D721Med (cell line): ENCODE results near the gene TTPAL.

ENCODE experiments used
- DNase-seq: peaks from one replicate; pipeline ENCODE4 v3.0.0; 2011; ENCODE audit warnings: low spot score; ENCODE audit not compliant: insufficient read length
- FAIRE-seq: peaks from 2 replicates; lab custom pipeline; 2011; peaks lifted over from hg19 to GRCh38; lab: Jason Lieb, UNC
- TF ChIP-seq, protein P1 (sequence below): IDR thresholded peaks from 2 replicates; pipeline ENCODE4 v1.5.1; 2012; ENCODE audit warnings: mild to moderate bottlenecking, control low read depth; ENCODE audit not compliant: insufficient read depth; ENCODE audit errors: missing control alignments

Gene TTPAL, protein sequence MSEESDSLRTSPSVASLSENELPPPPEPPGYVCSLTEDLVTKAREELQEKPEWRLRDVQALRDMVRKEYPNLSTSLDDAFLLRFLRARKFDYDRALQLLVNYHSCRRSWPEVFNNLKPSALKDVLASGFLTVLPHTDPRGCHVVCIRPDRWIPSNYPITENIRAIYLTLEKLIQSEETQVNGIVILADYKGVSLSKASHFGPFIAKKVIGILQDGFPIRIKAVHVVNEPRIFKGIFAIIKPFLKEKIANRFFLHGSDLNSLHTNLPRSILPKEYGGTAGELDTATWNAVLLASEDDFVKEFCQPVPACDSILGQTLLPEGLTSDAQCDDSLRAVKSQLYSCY

DNA sequence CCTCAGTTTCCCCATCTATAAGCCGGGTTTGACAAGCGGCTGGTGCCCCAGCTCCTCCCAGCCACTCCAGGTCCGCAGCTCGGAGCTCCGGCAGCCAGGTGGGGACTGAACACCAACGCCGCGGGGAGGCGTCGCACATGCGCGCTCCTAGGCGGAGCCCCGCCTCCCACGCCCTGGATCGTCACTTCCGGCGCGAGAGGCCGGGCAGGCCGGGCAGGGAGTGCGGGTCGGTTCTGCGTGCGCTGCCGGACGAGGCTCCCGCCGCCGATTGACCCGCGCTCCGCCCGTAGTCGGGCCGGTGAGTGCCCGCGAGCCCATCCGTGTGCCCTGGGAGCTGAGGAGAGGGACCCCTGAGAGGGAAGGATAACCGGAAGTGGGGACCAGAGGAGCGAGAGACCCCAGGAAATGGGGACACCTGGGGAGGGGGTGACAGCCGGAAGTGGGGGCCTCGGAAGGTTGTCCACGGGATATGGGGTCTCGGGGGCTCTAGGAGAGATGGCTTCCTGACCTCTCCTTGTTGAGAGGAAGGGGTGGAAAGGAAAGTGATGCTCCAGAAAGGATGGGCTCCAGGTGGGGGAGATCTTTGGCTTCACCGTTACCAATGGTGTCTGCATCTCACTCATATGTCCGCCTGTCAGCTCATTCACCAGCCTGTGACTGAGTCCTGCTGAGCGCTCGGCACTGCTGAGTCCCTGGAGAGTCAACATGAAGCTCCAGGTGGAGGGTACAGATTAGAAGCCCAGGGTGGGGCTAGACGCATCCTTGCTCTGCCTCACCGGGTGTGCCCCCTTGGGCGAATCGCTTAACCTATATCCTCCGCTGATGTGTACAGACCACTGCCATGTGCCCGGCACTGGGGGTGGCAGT lies at the start of gene TTPAL:
TSS of gene TTPAL (plus strand) at position 181 of the 867 bp plus-strand sequence. CDS start 4,126 bp downstream, outside the sequence.
- TF ChIP-seq, protein P1, sequence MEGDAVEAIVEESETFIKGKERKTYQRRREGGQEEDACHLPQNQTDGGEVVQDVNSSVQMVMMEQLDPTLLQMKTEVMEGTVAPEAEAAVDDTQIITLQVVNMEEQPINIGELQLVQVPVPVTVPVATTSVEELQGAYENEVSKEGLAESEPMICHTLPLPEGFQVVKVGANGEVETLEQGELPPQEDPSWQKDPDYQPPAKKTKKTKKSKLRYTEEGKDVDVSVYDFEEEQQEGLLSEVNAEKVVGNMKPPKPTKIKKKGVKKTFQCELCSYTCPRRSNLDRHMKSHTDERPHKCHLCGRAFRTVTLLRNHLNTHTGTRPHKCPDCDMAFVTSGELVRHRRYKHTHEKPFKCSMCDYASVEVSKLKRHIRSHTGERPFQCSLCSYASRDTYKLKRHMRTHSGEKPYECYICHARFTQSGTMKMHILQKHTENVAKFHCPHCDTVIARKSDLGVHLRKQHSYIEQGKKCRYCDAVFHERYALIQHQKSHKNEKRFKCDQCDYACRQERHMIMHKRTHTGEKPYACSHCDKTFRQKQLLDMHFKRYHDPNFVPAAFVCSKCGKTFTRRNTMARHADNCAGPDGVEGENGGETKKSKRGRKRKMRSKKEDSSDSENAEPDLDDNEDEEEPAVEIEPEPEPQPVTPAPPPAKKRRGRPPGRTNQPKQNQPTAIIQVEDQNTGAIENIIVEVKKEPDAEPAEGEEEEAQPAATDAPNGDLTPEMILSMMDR, result peak; percentile 11
- DNase-seq, result peak; percentile 60
- no peak for FAIRE-seq

DNA sequence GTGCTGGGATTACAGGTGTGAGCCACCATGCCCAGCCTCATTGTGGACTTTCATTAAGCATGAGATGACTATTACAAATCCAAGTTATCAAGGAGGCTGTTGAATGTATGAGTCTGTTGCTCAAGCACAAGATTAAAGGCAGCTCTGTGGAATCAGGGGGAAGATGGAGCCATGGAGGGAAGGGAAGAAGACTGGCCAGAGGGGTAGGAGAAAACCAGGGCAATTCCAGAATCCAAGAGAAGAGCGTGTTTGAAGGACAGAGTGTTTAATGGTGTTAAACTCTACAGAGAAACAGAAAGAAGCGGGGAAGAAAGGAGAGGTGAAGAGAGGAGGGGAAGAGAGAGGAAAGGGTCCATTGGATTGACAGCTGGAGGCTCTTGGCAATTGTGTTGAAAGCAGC lies 49.8 kb upstream of the TTPAL start:
- FAIRE-seq (no peak), DNase-seq (no peak)
- TF ChIP-seq, protein P1, result no peak

DNA sequence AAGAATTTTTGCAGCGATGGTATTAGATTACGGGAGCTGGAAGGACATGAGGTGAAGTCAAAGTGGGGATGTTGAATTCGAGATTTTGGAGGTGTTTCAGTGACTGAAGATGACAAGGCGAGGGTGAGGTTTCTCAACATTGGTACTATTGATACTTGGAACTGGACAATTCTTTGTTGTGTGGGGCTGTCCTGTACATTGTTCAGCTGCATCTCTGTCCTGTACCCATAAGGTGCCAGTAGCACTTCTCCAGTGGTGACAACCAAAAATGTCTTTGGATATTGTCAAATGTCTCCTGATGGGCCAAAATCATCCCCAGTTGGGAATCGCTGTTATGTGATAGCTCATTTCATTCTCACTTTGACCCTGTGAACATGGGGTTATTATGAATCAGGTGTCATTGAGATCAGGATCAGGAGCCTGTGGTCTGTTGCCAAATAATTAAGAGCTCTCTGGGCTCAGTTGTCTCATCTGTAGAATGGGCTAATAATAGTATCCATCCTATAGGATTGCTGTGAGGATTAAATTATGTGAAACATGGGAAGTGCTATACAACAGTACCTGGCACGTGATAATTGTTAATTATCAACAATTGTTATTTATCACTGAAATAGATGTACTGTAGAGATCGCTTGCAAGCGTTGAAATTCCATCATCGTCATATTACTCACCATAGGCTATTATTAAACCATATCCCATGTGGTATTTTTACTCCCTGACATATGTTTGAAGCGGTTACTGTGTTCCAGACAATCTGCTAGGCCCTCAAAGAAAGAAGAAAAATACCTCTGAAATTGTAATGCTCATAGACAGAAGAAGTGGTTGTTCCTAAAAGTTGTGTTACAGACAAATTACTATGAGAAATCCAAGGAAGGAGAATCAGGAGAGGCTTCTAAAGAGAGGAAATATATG lies 48.5 kb upstream of the TTPAL start:
- TF ChIP-seq, protein P1, result no peak
- FAIRE-seq (no peak), DNase-seq (no peak)

DNA sequence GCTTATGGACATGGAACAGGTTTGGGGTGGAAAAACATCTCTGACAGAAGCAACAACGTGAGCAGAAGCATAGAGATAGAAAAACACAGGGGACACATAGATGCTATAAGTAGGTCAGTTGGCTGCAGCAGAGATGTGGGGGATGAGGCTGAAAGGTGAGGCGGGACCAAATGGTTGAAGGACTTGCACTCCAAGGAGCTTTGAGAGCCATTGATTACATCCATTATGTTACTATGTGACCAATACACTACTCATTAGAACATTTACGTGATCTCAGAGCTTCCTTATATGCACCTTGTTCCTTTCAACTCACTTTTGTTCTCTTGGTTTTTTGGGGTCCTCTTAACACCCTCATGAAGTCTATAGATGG lies 47.9 kb upstream of the TTPAL start:
- DNase-seq, result no peak
- FAIRE-seq, result no peak
- TF ChIP-seq, protein P1, result no peak

DNA sequence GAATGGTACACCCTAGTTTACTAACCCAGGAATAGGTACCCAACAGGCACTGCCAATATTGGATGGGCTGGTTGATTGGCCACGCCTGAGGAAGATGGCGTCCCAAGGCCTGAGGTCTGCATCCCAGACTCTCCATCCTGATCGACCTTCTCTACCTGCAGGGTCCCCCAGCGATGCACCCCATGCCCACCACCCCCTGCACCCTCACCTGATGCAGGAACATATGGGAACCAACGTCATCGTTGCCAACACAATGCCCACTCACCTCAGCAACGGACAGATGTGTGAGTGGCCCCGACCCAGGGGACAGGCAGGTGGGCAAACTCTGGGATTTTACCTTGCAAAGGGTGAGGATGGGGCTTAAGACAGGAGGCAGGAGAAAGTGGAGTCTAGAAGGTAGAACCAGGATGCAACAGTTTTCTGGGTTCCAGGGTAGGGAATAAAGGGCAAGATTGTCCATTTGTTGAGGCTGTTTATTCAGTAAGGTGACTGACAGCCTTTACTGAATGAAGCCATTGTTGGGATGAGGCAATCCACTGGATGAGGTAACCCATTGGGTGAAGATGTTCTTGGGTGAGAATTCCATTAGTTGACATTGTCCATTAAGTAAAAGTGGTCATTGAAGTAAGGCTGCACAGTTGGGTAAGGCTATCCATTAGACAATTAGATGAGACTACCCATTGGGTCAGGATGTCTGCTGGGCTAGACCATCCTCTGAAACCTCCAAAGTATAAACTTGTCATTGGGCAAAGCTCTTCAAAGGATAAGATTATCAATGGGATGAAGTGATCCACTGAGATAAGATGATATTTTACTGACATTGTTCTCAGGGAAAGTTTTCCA lies 47.3 kb upstream of the TTPAL start:
- no peak for FAIRE-seq
- TF ChIP-seq, protein P1, result no peak
- no peak for DNase-seq

DNA sequence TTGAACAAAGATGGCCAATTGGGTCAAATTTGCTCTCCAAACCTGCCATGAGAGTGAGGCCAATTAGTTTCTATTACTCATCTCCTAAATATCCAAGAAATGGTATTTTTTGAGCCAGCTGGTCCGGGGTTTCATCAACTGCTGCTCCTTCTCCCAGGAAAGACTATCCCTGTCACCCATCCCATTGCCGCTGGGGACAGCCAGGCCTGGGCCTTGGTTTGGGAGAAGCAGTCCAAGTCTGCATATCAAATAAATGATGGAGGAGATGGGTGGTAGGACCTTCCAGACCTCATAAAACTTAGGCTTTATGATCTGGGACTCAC lies 46.7 kb upstream of the TTPAL start:
- no peak for FAIRE-seq
- TF ChIP-seq, protein P1, result no peak
- no peak for DNase-seq
